SK-N-SH (cell line): ENCODE results near the gene CASZ1. TPM values are rescaled to one million over a fixed set of nuclear protein-coding genes. Genes with fewer than 3 reads are reported as not detected.

Source experiments
- CTCF ChIA-PET: fragments of 300-600, 350-600 bp; formaldehyde crosslinking; extraction: SDS; loops from one replicate; lab custom pipeline; 2021; lab: Yijun Ruan, JAX
- POLR2A ChIA-PET: fragments of 350-600 bp; sonication (Branson Sonifier 250); formaldehyde crosslinking; extraction: SDS; loops from one replicate; lab custom pipeline; 2020; ENCODE audit warnings: antibody characterized with exemption, inconsistent platforms; lab: Yijun Ruan, JAX
- DNase-seq: peaks from one replicate; pipeline ENCODE4 v3.0.0; 2012
- H2AFZ ChIP-seq: fragments of 200-600 bp; sonication (generic); 2 replicates; pipeline ENCODE4 v1.8.1; 2016; ENCODE audit warnings: antibody characterized with exemption, mild to moderate bottlenecking, low read depth
- H3F3A ChIP-seq: fragments of 200-600 bp; sonication (generic); replicated peaks from 2 replicates; pipeline ENCODE3; 2016; ENCODE audit warnings: antibody characterized with exemption, mild to moderate bottlenecking; ENCODE audit not compliant: insufficient read depth
- H3K27ac ChIP-seq, 2 experiments: fragments of 200-500 bp in 1 of 2; fragments of 200-600 bp in 1 of 2; sonication (Bioruptor generic) in 1 of 2; sonication (generic), shearing (Covaris generic) in 1 of 2; 2 replicates each; pipeline versions ENCODE4 v1.5.1 to v1.6.1; 2014 to 2016; ENCODE audit warnings: low read depth in 2 of 2, inconsistent platforms in 1 of 2, low read length in 1 of 2, mild to moderate bottlenecking in 1 of 2, mixed read lengths in 1 of 2
- H3K27me3 ChIP-seq: fragments of 200-600 bp; sonication (generic), shearing (Covaris generic); 2 replicates; pipeline ENCODE4 v1.6.1; 2016; ENCODE audit warnings: mixed run types; ENCODE audit not compliant: insufficient read depth
- H3K36me3 ChIP-seq, 2 experiments: fragments of 200-500 bp in 1 of 2; fragments of 200-600 bp in 1 of 2; sonication (Bioruptor generic) in 1 of 2; sonication (generic) in 1 of 2; replicated peaks in 1 of 2; 2 replicates each; pipeline versions ENCODE3 to v1.5.1; 2014 to 2016; ENCODE audit warnings: low read length in 1 of 2, mild to moderate bottlenecking in 1 of 2; ENCODE audit not compliant: insufficient read depth in 2 of 2, control insufficient read depth in 1 of 2
- H3K4me1 ChIP-seq, 2 experiments: fragments of 200-500 bp in 1 of 2; fragments of 200-600 bp in 1 of 2; sonication (Bioruptor generic) in 1 of 2; sonication (generic), shearing (Covaris generic) in 1 of 2; 2 replicates each; pipeline versions ENCODE4 v1.5.1 to v1.6.1; 2014 to 2016; ENCODE audit warnings: low read depth in 1 of 2, low read length in 1 of 2, mixed run types in 1 of 2; ENCODE audit not compliant: insufficient read depth in 2 of 2, control insufficient read depth in 1 of 2
- H3K4me2 ChIP-seq: fragments of 200-600 bp; sonication (generic), shearing (Covaris generic); 2 replicates; pipeline ENCODE4 v1.6.1; 2017; ENCODE audit warnings: mixed run types
- H3K4me3 ChIP-seq, 2 experiments: fragments of 200-500 bp in 1 of 2; fragments of 200-600 bp in 1 of 2; sonication (Bioruptor generic) in 1 of 2; sonication (generic), shearing (Covaris generic) in 1 of 2; 2 replicates each; pipeline versions ENCODE4 v1.5.1 to v1.8.1; 2014 to 2016; ENCODE audit warnings: low read depth in 2 of 2, inconsistent platforms in 1 of 2, low read length in 1 of 2, mild to moderate bottlenecking in 1 of 2, mixed read lengths in 1 of 2, moderate library complexity in 1 of 2
- H3K79me2 ChIP-seq: fragments of 200-600 bp; sonication (generic); 2 replicates; pipeline ENCODE4 v1.8.1; 2017; ENCODE audit warnings: mild to moderate bottlenecking; ENCODE audit not compliant: insufficient read depth
- H3K9ac ChIP-seq: fragments of 200-600 bp; sonication (generic); 2 replicates; pipeline ENCODE4 v1.6.1; 2017; ENCODE audit warnings: mixed run types
- H3K9me2 ChIP-seq: fragments of 200-600 bp; sonication (generic); 2 replicates; pipeline ENCODE4 v1.6.1; 2017; ENCODE audit warnings: mixed run types
- H3K9me3 ChIP-seq: fragments of 200-600 bp; sonication (generic); 2 replicates; pipeline ENCODE4 v1.6.1; 2017; ENCODE audit warnings: mixed run types, mild to moderate bottlenecking, moderate library complexity
- H4K20me1 ChIP-seq: fragments of 200-600 bp; sonication (generic); 2 replicates; pipeline ENCODE4 v1.6.1; 2017; ENCODE audit warnings: mild to moderate bottlenecking, mixed run types; ENCODE audit not compliant: insufficient read depth
- EP300 ChIP-seq, 2 experiments: IDR thresholded peaks; 2 replicates each; pipeline versions ENCODE4 v1.4.0 to v1.6.1; 2012; ENCODE audit warnings: borderline replicate concordance in 1 of 2, low read depth in 1 of 2, low read length in 1 of 2
- GATA2 ChIP-seq: sonication (generic); formaldehyde crosslinking; IDR thresholded peaks from 2 replicates; pipeline ENCODE4 v1.5.0; 2020; ENCODE audit warnings: mild to moderate bottlenecking, missing genetic modification reagents
- PBX3 ChIP-seq: IDR thresholded peaks from 2 replicates; pipeline ENCODE4; 2012
- TEAD4 ChIP-seq: IDR thresholded peaks from 2 replicates; pipeline ENCODE4 v1.4.0; 2012; ENCODE audit warnings: mild to moderate bottlenecking, borderline replicate concordance; ENCODE audit not compliant: insufficient read depth
- WGBS: methylation state at CpG from one replicate; pipeline ENCODE4 v1.1.6; 2017; ENCODE audit warnings: low lambda C conversion rate; 5-methylcytosine and 5-hydroxymethylcytosine counted together
- polyA plus RNA-seq, 3 experiments: library from polyadenylated mRNA; depleted of rRNA; stranded (reverse); fragments of >200 nt; gene quantifications; 2 replicates each; pipeline ENCODE4 v1.2.3, GENCODE V29; 2012

CASZ1 gene
- polyA plus RNA-seq, 1 of the 3 experiments (the other 2 are of a cell fraction), result 0.51 TPM

DNA sequence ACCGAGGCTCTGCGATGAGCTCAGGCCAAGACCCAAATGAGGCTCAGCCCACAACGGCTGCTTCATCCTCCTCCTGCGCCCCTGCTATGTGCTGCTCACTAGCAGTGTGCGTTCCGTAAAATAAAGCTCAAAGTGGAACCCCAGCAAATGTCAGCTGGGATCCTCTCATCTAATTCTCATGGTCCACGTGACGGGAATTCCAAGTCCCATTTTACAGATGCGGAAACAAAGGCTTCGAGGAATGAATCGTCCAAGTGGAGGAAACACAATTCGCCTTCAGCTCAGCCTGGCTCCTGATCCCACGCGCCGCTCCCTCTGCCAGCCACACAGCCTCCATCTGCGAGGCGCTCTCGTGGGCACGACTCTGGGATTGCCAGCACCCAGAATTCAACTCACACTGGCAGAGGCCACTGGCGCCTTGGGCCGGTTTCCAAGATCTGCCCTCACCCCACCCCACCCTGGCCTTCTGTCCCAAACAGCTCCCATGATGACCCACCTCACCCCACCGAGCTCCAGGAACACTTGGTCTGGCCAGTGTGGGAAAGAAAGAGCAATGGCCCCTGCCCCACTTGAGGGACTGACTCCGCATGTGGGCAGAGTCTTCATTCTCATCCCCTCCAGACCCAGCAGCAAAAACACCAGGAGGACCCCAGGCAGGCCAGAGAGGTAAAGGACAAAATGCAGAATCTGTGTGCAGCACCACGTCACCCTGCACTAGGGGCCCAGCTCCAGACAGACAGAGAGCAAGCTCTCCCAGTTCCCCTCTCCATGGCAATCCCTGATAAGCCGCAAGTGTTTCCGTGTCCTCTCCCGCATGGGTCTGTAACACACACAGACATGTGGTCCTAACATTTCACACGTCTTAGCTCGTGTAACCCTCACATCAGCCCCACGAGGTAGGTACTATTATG is 10.5 kb downstream of the CASZ1 start:
- Histone ChIP-seq H3K4me3 (no peak overlapping the region), H4K20me1 (no peaks in the 10 kb centered on the region), H3K9me2 (no peaks in the 10 kb centered on the region), H3K36me3 (no peaks in the 10 kb centered on the region), H3K79me2 (no peaks in the 10 kb centered on the region), H3K4me2 (no peak overlapping the region), H3K9ac (no peak overlapping the region), H3K27me3 (peaks cover 39% of the 10 kb centered on the region), H3F3A (no peaks in the 10 kb centered on the region), H3K9me3 (no peaks in the 10 kb centered on the region), H2AFZ (no peak overlapping the region), H3K4me1 (peaks cover 0 to 10% of the 10 kb centered on the region in 2 experiments; a peak in 1 of 4 replicates), H3K27ac (no peak overlapping the region)
- ChIA-PET CTCF (interaction anchor here (0.7 to 3.2 kb wide), 7 partner anchors 9 to 292 kb away, joined by 3 to 11 read pairs (median 4); no protein-coding TSS in a partner anchor), POLR2A (no interaction called here)
- no peak for DNase-seq
- 76% methylated on average over 23 of the region's 30 CpGs for WGBS
- TF ChIP-seq TEAD4 (no peak), EP300 (IDR thresholded peaks at IDR 0.05; ENCODE audit: borderline replicate concordance in 1 of 2, low read depth in 1 of 2, low read length in 1 of 2) (no peak)

DNA sequence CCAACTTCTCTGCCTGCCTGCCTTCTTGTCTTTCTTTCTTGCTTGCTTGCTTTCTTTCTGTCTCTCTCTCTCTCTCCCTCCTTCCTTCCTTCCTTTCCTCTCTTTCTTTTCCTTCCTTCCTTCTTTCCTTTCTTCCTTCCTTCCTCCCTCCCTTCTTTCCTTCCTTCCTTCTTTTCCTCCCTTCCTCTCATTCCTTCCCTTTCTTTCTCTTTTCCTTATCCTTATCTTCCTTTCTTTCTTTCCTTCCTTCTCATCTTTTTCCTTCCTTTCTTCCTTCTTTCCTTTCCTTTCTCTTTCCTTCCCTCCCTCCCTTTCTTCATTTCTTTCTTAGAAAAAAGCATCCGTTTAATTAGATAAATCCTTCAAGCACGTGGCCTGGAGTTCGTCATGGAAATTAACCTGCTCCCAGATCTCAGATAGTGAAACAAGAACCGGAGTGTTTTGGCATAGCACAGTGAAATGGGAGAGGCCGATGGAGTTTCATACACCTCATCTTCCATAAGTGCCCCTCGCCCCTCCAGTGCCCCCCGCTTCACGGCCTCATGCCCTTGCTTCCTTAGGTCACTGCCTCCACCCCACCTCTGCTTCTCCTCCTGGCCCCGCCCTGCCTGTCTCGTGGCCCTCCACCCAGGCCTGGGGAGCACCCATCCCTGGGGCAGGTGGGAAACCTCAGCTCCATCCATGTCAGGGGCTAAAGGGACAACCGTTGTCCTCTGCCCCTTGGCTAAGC is 11.3 kb downstream of the CASZ1 start:
- WGBS, result 55% methylated on average over 11 of the region's 11 CpGs
- no peaks in the 10 kb centered on the region for H4K20me1 ChIP-seq
- no peak for TF ChIP-seq PBX3
- TF ChIP-seq GATA2, result peak; percentile 25; the same call in 1 of the 2 replicates
- no peaks in the 10 kb centered on the region for H3K36me3 ChIP-seq
- H3K9ac ChIP-seq, result no peak overlapping the region
- peaks cover 33% of the 10 kb centered on the region for H3K27me3 ChIP-seq
- H3F3A ChIP-seq, result no peaks in the 10 kb centered on the region
- no peak overlapping the region for H2AFZ ChIP-seq
- no peaks in the 10 kb centered on the region for H3K9me2 ChIP-seq
- no peaks in the 10 kb centered on the region for H3K79me2 ChIP-seq
- DNase-seq, result no peak
- peaks cover 0 to 10% of the 10 kb centered on the region in 2 experiments; a peak in 1 of 4 replicates for H3K4me1 ChIP-seq
- ChIA-PET CTCF (interaction anchor here (0.7 to 1.3 kb wide), 2 partner anchors 10 to 82 kb away, joined by 3 to 4 read pairs; no protein-coding TSS in a partner anchor), POLR2A (no interaction called here)
- no peak overlapping the region for H3K4me3 ChIP-seq
- H3K27ac ChIP-seq, result no peak overlapping the region
- no peaks in the 10 kb centered on the region for H3K9me3 ChIP-seq
- no peak overlapping the region for H3K4me2 ChIP-seq
